SH-SY5Y (cell line): ENCODE measurements around the gene ERMAP.

Experiments
- GATA2 ChIP-seq: IDR thresholded peaks from 2 replicates; pipeline ENCODE4 v1.6.1; 2011; ENCODE audit warnings: mild to moderate bottlenecking, low read depth, low read length
- GATA3 ChIP-seq: IDR thresholded peaks from 2 replicates; pipeline ENCODE4 v1.6.1; 2011; ENCODE audit warnings: low read depth, mild to moderate bottlenecking, low read length, moderate library complexity

DNA sequence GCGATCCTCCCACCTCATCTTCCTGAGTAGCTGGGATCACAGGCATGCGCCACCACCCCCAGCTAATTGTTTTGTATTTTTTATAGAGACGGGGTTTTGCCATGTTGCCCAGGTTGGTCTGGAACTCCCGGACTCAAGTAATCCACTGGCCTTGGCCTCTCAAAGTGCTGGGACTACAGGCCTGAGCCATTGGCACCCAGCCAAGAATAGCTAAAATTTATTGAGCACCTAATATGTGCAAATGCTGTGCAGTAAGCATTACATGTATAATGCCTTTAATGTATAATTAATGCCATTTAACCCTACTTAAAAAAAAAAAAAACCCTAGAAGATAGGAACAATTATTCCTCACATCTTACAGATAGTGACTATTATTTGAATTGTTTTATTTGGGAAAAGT is 72.3 kb downstream of the ERMAP start:
- TF ChIP-seq GATA2, result no peak
- TF ChIP-seq GATA3, result no peak
